GM21381 (cell line): Measurements from ENCODE around the gene CSTF1.
"Not testable (repeated sequence)": the region's sequence is repeated elsewhere in the genome, so short reads cannot be mapped to it uniquely, and the experiment has no call there.

ENCODE experiments used
- ATAC-seq: cut with Tn5 transposase; IDR thresholded peaks from one replicate; pipeline ENCODE4 v1.9.1; 2021; ENCODE audit warnings: mild to moderate bottlenecking, moderate library complexity; ENCODE audit not compliant: unreplicated experiment

The CSTF1 gene

GRCh38 chr20:56368351-56369134, 23.9 kb upstream of the CSTF1 start:
- no peak for ATAC-seq

- ATAC-seq = no peak
Observed at GRCh38 chr20:56369179-56369578, 23.3 kb upstream of the CSTF1 start.

GRCh38 chr20:56371977-56372376, 20.5 kb upstream of the CSTF1 start:
- ATAC-seq = no peak

GRCh38 chr20:56372850-56373249, 19.6 kb upstream of the CSTF1 start:
- no peak for ATAC-seq

- peak; percentile 66 for ATAC-seq
Observed at GRCh38 chr20:56373942-56374341, 18.5 kb upstream of the CSTF1 start.

GRCh38 chr20:56376331-56376730, 16.1 kb upstream of the CSTF1 start:
- ATAC-seq = no peak

GRCh38 chr20:56378386-56378785, 14.1 kb upstream of the CSTF1 start:
- ATAC-seq = no peak

GRCh38 chr20:56380375-56380774, 12.1 kb upstream of the CSTF1 start:
- no peak for ATAC-seq

- ATAC-seq = no peak
Observed at GRCh38 chr20:56381501-56381900, 10.9 kb upstream of the CSTF1 start.

GRCh38 chr20:56382696-56383095, 9.7 kb upstream of the CSTF1 start:
- no peak for ATAC-seq

- ATAC-seq = no peak
Observed at GRCh38 chr20:56383334-56383733, 9.1 kb upstream of the CSTF1 start.

- no peak for ATAC-seq
Observed at GRCh38 chr20:56385130-56385529, 7.3 kb upstream of the CSTF1 start.

- ATAC-seq = no peak
Observed at GRCh38 chr20:56386219-56386618, 6.2 kb upstream of the CSTF1 start.

GRCh38 chr20:56388882-56389281, 3.6 kb upstream of the CSTF1 start:
- no peak for ATAC-seq

- ATAC-seq = no peak
Observed at GRCh38 chr20:56389807-56390206, 2.6 kb upstream of the CSTF1 start.

GRCh38 chr20:56390396-56390795, 2.0 kb upstream of the CSTF1 start:
- ATAC-seq = not testable (repeated sequence)

- ATAC-seq = no peak
Observed at GRCh38 chr20:56391037-56391436, 1.4 kb upstream of the CSTF1 start.

GRCh38 chr20:56391596-56392131, 781 bp upstream of the CSTF1 start:
- ATAC-seq = peak; percentile 37

- ATAC-seq = no peak
Observed at GRCh38 chr20:56392881-56393482, 537 bp downstream of the CSTF1 start.

GRCh38 chr20:56393653-56394052, 1.2 kb downstream of the CSTF1 start:
- ATAC-seq = no peak

GRCh38 chr20:56395166-56395565, 2.7 kb downstream of the CSTF1 start:
- ATAC-seq = no peak

GRCh38 chr20:56400001-56400640, 7.7 kb downstream of the CSTF1 start:
- ATAC-seq = no peak
